MM.1S (cell line): ENCODE measurements around the gene KHSRP.
"Not testable (repeated sequence)": the region's sequence is repeated elsewhere in the genome, so short reads cannot be mapped to it uniquely, and the experiment has no call there.

Experiments used
- DNase-seq: peaks from one replicate; pipeline ENCODE4 v3.0.0-alpha.2; 2015
- H2AFZ ChIP-seq: fragments of 300-600 bp; sonication (generic); 2 replicates; pipeline ENCODE4 v1.6.0; 2016; ENCODE audit warnings: antibody characterized with exemption, low read length
- H3F3A ChIP-seq: fragments of 300-600 bp; sonication (generic); 2 replicates; pipeline ENCODE4 v1.6.1; 2016; ENCODE audit warnings: mild to moderate bottlenecking, antibody characterized with exemption, low read length, moderate library complexity, mixed read lengths; ENCODE audit not compliant: insufficient read depth
- H3K27ac ChIP-seq: fragments of 300-600 bp; sonication (generic); 2 replicates; pipeline ENCODE4 v1.5.1; 2016; ENCODE audit warnings: mild to moderate bottlenecking, low read length
- H3K27me3 ChIP-seq: fragments of 300-600 bp; sonication (generic); replicated peaks from 2 replicates; pipeline ENCODE4 v1.6.0; 2016; ENCODE audit warnings: low read length; ENCODE audit not compliant: insufficient read depth
- H3K36me3 ChIP-seq: fragments of 300-600 bp; sonication (generic); replicated peaks from 2 replicates; pipeline ENCODE4 v1.6.1; 2016; ENCODE audit warnings: mild to moderate bottlenecking, low read length, mixed read lengths; ENCODE audit not compliant: insufficient read depth
- H3K4me1 ChIP-seq: fragments of 300-600 bp; sonication (generic); 2 replicates; pipeline ENCODE4 v1.6.1; 2016; ENCODE audit warnings: low read length, mixed read lengths
- H3K4me2 ChIP-seq: fragments of 300-600 bp; sonication (generic); 2 replicates; pipeline ENCODE4 v1.6.0; 2016; ENCODE audit warnings: low read depth, low read length
- H3K4me3 ChIP-seq: fragments of 300-600 bp; sonication (generic); 2 replicates; pipeline ENCODE4 v1.5.1; 2016; ENCODE audit warnings: low read length, mixed read lengths
- H3K79me2 ChIP-seq: fragments of 300-600 bp; sonication (generic); 2 replicates; pipeline ENCODE4 v1.6.1; 2016; ENCODE audit warnings: mixed run types, low read length, mixed read lengths
- H3K9ac ChIP-seq: fragments of 300-600 bp; sonication (generic); 2 replicates; pipeline ENCODE4 v1.6.1; 2016; ENCODE audit warnings: low read length, mixed read lengths
- H3K9me2 ChIP-seq: fragments of 300-600 bp; sonication (generic); replicated peaks from 2 replicates; pipeline ENCODE4 v1.6.1; 2016; ENCODE audit warnings: mild to moderate bottlenecking, low read length, mixed read lengths; ENCODE audit not compliant: insufficient read depth
- H3K9me3 ChIP-seq: fragments of 300-600 bp; sonication (generic); replicated peaks from 2 replicates; pipeline ENCODE4 v1.6.1; 2016; ENCODE audit warnings: mild to moderate bottlenecking, low read length, mixed read lengths; ENCODE audit not compliant: insufficient read depth
- H4K20me1 ChIP-seq: fragments of 300-600 bp; sonication (generic); 2 replicates; pipeline ENCODE4 v1.6.1; 2016; ENCODE audit warnings: mild to moderate bottlenecking, low read length, moderate library complexity, mixed read lengths; ENCODE audit not compliant: insufficient read depth
- CTCF ChIP-seq: fragments of 300-600 bp; sonication (generic); IDR thresholded peaks from 2 replicates; pipeline ENCODE4 v1.5.1; 2016; ENCODE audit warnings: antibody characterized with exemption, low read length, mixed read lengths
- EZH2 ChIP-seq: fragments of 300-600 bp; sonication (generic); optimal IDR thresholded peaks from 2 replicates; pipeline ENCODE3; 2017; ENCODE audit warnings: low read depth, mild to moderate bottlenecking, antibody characterized with exemption, low read length, mixed read lengths
- EZH2phosphoT487 ChIP-seq: fragments of 300-600 bp; sonication (generic); IDR thresholded peaks from 2 replicates; pipeline ENCODE4 v1.6.1; 2018; ENCODE audit warnings: antibody characterized with exemption, low read length

KHSRP gene

GRCh38 chr19:6433165-6433564 is 8.6 kb upstream of the KHSRP start:
- Histone ChIP-seq H3K27me3 (peaks cover 15% of the 10 kb centered on the region; the same call in 1 of the 2 replicates), H2AFZ (no peak overlapping the region), H3K4me2 (no peak overlapping the region), H3K9me2 (no peaks in the 10 kb centered on the region), H3K4me3 (no peak overlapping the region), H3K9me3 (no peaks in the 10 kb centered on the region), H3K9ac (no peak overlapping the region), H3K36me3 (no peaks in the 10 kb centered on the region), H3F3A (no peaks in the 10 kb centered on the region), H3K79me2 (no peaks in the 10 kb centered on the region), H3K4me1 (no peaks in the 10 kb centered on the region), H3K27ac (no peak overlapping the region), H4K20me1 (no peaks in the 10 kb centered on the region)
- no peak for TF ChIP-seq CTCF
- TF ChIP-seq EZH2phosphoT487: no peak
- no peak for TF ChIP-seq EZH2
- DNase-seq: no peak

- H3K4me3 ChIP-seq: no peak overlapping the region
- TF ChIP-seq EZH2: no peak
- no peak for TF ChIP-seq CTCF
- TF ChIP-seq EZH2phosphoT487: no peak
- H3K4me1 ChIP-seq: no peaks in the 10 kb centered on the region
- H2AFZ ChIP-seq: no peak overlapping the region
- no peaks in the 10 kb centered on the region for H3K9me2 ChIP-seq
- peaks cover 13% of the 10 kb centered on the region; the same call in 1 of the 2 replicates for H3K27me3 ChIP-seq
- H3K4me2 ChIP-seq: no peak overlapping the region
- no peaks in the 10 kb centered on the region for H3K9me3 ChIP-seq
- no peaks in the 10 kb centered on the region for H3F3A ChIP-seq
- H4K20me1 ChIP-seq: no peaks in the 10 kb centered on the region
- DNase-seq: no peak
- H3K79me2 ChIP-seq: no peaks in the 10 kb centered on the region
- H3K9ac ChIP-seq: no peak overlapping the region
- no peak overlapping the region for H3K27ac ChIP-seq
- no peaks in the 10 kb centered on the region for H3K36me3 ChIP-seq
These were observed 7.3 kb upstream of the KHSRP start for GRCh38 chr19:6431891-6432290.

- no peaks in the 10 kb centered on the region for H3K9me3 ChIP-seq
- no peak for TF ChIP-seq CTCF
- no peak for TF ChIP-seq EZH2
- TF ChIP-seq EZH2phosphoT487: no peak
- H3K27ac ChIP-seq: no peak overlapping the region
- no peaks in the 10 kb centered on the region for H4K20me1 ChIP-seq
- no peak overlapping the region for H3K4me2 ChIP-seq
- H3K79me2 ChIP-seq: no peaks in the 10 kb centered on the region
- no peaks in the 10 kb centered on the region for H3F3A ChIP-seq
- no peaks in the 10 kb centered on the region for H3K9me2 ChIP-seq
- H3K4me1 ChIP-seq: peaks cover 4% of the 10 kb centered on the region
- no peaks in the 10 kb centered on the region for H3K36me3 ChIP-seq
- peaks cover 13% of the 10 kb centered on the region; the same call in 1 of the 2 replicates for H3K27me3 ChIP-seq
- DNase-seq: no peak
- no peak overlapping the region for H3K4me3 ChIP-seq
- H3K9ac ChIP-seq: no peak overlapping the region
- no peak overlapping the region for H2AFZ ChIP-seq
These were observed 5.0 kb upstream of the KHSRP start for GRCh38 chr19:6429419-6430221.

GRCh38 chr19:6428692-6429418 is 4.2 kb upstream of the KHSRP start:
- H3K4me1 ChIP-seq, H3K9ac ChIP-seq, H3K36me3 ChIP-seq, H3K79me2 ChIP-seq, DNase-seq, H3K9me2 ChIP-seq, H3K4me2 ChIP-seq, H3F3A ChIP-seq, H4K20me1 ChIP-seq, H3K9me3 ChIP-seq, H3K4me3 ChIP-seq, H2AFZ ChIP-seq, H3K27ac ChIP-seq: not testable (repeated sequence)
- peaks cover 13% of the 10 kb centered on the region; the same call in 1 of the 2 replicates for H3K27me3 ChIP-seq
